GM18517 (cell line): ENCODE results near the gene VGLL4.
A peak's percentile ranks its signal among the peaks of the same experiment; 100 is the strongest.

ENCODE experiments used
- ATAC-seq: cut with Tn5 transposase; IDR thresholded peaks from one replicate; pipeline ENCODE4 v1.9.1; 2021; ENCODE audit warnings: mild to moderate bottlenecking, moderate library complexity; ENCODE audit not compliant: unreplicated experiment

The VGLL4 gene

DNA sequence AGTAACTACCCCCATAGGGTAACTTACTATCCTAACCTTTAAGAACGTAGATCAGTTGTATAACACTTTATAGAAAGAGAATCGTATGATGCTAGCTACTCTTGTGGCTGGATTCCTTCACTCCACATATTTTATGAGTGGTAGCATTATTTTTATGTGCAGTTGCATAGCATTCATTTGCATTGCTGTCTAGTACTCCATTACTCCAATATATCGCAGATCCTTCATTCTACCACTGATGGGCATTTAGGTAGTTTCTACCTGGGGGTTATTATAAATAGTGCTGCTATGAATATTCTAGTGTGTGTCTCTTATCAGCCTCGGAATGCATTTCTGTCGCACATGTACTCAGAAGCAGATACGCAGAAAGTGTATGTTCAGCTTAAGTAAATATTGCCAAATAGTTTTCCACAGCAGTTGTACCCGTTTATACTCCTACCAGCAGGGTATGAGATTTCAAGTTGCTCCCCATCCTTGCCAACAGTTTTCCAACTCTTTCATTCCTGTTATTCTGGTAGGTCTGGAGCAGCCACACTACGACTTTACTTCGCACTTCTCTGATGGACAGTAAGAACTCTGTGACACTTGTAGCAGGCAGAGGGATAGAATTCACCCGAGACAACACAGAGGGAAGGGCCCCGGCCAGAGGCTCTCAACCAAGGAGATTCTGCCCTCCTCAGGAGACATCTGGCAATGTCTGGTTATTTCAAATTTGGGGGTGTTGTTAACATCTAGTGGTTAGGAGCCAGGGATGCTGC, 9.8 kb upstream of the VGLL4 start:
- ATAC-seq, result no peak

DNA sequence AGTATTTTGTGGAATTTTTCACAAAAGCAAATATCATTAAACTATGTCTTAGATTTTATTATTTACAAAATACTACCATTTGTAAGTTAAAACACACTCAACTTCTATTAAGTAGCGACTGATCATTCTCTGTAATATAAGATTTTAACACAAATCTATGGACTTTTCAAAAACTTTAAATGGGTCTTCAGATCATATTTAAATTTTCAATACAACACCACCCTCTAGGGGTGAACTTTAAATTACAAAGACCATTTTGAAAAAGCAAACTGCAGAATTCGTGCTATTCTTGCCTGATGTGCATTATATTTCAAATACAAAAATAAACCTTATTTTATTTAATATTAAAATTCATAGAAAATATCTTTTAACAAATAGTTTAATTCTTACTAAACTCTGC, 8.2 kb upstream of the VGLL4 start:
- ATAC-seq, result no peak

GRCh38 chr3:11651477-11651876, 7.8 kb upstream of the VGLL4 start:
- ATAC-seq, result no peak

DNA sequence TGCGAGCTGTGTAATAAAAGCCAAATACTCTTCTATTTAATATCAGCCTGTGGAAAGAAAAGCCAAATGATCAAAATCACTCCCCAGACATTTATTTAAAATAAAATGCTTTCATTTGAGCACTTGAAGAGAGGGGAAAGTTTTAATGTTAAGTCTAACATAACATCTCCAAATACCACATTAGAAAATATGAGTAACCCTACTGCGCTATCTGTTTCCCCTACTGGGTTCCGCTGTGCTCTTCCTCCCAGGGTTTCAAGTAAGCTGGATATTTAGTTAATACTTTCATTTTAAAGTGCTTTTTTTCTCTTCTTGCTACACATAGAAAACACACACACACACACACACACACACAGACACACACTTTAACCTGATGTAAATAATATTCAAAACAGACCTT, 6.7 kb upstream of the VGLL4 start:
- ATAC-seq, result no peak

- no peak for ATAC-seq
Observed at GRCh38 chr3:11648735-11649134, 5.0 kb upstream of the VGLL4 start.

DNA sequence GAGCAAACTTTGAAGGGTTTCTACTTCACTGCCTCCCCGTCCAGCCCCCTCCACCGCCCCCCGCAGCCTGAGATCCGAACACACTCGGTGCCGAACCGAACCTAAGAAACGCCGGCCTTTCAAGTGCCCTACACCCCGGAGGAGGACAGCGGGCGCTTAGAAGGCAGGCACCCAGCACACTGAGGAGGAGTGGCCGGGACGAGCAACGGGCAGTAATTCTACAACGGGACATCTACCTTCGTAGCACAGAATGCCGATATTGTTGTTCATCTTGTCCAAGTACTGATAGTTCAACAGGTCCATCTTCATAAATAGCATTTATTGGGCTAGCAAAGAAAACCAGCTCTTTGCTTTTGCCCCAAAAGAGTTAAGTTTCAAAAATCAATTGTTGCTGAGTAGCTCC, 513 bp downstream of the VGLL4 start:
- no peak for ATAC-seq

- peak; percentile 71 for ATAC-seq
Observed at GRCh38 chr3:11642431-11643191, 1.1 kb downstream of the VGLL4 start.

GRCh38 chr3:11641683-11642430, 1.9 kb downstream of the VGLL4 start:
- ATAC-seq, result no peak

DNA sequence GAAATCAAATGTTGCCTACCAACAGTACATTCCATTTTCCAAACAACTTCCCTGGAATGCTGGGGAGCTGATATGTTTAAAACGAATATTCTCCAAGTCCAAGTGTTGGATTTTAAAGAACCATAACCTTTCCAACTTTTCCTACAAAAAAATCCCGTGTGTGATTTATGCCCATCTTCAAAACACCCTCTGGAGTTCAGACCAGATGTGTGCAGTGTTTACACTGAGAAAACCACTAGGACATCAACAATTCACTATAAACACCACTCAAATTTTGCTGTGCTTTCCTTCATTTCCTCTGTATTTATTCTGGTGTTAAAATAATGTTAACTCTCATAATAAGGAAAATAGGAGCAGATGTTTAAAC, 2.4 kb downstream of the VGLL4 start:
- ATAC-seq, result no peak

- ATAC-seq, result no peak
Observed at GRCh38 chr3:11640009-11640673, 3.6 kb downstream of the VGLL4 start.

- no peak for ATAC-seq
Observed at GRCh38 chr3:11638495-11639358, 5.0 kb downstream of the VGLL4 start.

- no peak for ATAC-seq
Observed at GRCh38 chr3:11637901-11638458, 5.7 kb downstream of the VGLL4 start.

GRCh38 chr3:11636394-11636770, 7.3 kb downstream of the VGLL4 start:
- ATAC-seq, result no peak

DNA sequence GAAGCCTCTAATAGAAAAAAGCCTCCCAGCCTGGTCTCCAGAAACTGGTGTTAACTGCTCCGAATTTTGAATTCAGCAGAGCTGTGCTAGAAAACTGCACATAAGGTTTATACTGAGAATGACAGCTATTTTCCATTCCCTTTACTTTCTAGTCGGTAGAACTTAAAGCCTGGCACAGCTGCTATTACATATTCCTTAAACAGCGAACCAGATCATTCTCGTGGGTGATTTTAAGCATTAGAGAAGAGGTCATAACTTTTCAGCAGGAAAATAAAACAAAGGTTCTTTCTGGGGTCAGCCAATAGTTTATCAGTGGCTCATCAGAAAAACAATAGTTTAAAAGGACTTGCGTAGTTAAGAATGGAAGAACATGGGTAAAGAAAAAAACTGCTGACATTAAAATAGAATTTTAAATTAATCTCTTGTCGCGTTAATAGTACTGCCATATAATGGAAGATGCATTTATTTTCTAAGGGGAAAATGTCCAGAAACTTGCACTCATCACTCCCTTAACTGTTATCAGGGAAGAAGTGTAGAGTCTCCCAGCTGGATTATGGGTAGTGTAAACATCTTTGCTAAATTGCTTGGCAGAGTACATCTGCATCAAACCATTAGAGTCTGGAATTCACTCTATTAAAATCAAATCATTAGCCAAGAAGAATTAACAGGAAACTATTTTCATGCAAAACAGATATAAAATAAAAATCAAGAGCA, 7.9 kb downstream of the VGLL4 start:
- no peak for ATAC-seq

DNA sequence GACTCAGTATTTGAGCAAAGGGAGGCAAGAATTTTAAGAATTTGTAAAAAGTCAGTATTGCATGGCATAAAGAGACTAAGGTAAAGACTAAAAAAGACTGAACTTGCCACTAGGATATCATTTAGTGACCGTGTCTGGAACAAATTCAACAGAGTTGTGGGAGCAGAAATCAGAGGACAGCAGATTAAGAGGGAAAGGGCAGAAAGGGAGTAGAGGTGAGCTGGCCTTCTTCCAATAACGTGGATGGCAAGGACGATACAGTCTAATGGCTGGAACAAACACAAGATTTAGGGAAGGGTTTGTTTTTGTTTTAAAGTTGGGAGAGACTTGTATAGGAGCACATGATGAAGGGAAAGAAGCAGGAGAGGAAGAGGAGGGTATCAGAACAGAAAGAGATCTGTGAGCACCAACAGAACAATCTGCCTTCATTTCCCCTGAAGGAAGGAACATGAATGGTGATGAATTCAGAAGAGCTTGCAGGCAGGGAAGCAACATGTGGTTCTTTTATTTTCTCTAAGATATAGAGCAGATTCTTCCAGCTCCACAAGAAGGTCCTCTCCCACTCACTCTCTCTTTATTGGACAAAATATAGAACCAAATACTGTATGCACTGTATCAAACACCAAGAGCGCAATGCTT, 8.6 kb downstream of the VGLL4 start:
- no peak for ATAC-seq

DNA sequence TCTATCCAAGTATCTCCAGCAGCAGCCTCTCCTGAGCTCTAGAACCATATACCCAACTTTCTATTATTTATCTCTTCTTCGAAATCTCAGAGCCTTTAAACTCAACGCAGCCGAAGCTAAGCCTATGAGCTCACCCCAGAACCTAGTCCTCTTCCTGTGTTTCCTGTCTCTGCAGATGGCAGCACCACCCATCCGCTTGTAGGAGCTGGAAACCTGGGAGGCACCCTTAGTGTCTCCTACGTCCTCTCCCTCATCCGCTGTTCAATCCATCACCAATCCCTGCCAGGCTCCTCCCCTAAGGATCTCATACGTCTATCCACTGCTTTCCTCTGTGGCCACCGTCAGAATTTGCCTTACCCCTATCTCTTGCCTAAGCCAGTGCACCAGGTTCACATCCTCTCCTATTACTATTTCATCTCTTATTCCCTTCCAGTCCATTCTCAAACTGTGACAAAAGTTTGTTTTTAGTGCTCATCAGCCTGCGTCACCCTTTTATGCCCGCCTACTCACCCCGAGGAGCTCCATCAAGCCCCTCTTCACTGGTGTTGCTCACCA, 9.6 kb downstream of the VGLL4 start:
- ATAC-seq, result no peak

DNA sequence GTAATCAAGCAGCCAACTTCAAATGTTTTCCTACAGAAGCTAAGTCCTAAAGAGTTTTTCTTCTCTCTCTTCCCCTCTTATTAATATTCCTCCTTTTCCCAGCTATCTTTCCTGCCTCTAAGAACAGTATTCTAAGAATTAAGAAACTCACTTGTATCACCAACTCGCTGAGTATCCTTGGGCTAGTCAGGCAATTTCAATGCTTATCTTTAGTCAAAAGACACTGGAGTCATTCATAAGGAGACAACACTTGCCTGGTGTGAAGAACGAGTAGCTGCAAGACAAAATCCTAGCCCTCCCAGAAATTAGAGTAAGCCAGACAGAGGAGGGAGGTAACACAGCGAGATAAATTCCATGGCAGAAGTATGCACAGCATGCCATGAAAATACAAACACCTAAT, 10.7 kb downstream of the VGLL4 start:
- no peak for ATAC-seq

- no peak for ATAC-seq
Observed at GRCh38 chr3:11632564-11632963, 11.2 kb downstream of the VGLL4 start.

GRCh38 chr3:11631820-11632219, 11.9 kb downstream of the VGLL4 start:
- ATAC-seq, result no peak
